ENCODE measurements around the gene WDCP.
"Not testable (repeated sequence)": the region's sequence is repeated elsewhere in the genome, so short reads cannot be mapped to it uniquely, and the experiment has no call there.

WDCP gene, protein sequence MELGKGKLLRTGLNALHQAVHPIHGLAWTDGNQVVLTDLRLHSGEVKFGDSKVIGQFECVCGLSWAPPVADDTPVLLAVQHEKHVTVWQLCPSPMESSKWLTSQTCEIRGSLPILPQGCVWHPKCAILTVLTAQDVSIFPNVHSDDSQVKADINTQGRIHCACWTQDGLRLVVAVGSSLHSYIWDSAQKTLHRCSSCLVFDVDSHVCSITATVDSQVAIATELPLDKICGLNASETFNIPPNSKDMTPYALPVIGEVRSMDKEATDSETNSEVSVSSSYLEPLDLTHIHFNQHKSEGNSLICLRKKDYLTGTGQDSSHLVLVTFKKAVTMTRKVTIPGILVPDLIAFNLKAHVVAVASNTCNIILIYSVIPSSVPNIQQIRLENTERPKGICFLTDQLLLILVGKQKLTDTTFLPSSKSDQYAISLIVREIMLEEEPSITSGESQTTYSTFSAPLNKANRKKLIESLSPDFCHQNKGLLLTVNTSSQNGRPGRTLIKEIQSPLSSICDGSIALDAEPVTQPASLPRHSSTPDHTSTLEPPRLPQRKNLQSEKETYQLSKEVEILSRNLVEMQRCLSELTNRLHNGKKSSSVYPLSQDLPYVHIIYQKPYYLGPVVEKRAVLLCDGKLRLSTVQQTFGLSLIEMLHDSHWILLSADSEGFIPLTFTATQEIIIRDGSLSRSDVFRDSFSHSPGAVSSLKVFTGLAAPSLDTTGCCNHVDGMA

DNA sequence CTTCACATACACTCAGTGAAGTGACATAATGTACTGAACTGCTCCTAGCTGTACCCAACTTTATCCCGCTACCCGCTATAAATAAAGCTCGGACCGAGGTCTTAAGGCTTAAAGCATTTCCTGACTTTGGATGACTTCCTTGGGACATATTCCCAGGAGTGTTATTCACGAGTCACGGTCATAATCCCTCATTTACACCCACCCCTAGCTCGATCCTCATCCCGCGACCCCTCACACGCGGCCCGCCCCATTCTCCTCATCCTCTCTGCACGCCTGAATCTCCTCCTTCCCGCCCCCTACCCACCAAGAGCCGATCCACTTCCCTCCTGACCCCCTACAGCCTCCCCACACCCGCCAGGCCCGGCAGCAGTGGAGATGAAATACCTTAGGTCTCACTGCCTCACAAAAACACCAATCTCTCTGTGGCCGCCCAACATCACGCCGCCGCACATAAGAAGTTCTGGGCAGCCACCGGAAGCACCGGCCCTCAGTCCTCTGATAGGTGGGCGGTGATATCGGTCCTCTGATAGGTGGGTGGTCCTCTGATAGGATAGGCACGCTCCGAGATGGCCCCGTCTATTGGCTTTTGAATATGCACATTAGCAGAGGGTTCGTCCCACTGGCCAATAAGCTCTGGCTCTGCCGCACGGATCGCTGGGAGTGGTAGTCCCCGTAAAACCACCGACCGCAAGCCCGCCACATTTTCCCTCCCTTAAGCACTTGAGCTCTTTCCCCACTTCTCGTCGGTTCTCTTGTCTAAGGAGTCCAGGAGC lies at the start of gene WDCP:
WDCP (minus strand) TSS at position 462 of the 773 bp plus-strand sequence. CDS start 7,897 bp downstream, outside the sequence.
- peak; percentile 94 for DNase-seq (ENCODE audit: low read depth, low spot score)

DNA sequence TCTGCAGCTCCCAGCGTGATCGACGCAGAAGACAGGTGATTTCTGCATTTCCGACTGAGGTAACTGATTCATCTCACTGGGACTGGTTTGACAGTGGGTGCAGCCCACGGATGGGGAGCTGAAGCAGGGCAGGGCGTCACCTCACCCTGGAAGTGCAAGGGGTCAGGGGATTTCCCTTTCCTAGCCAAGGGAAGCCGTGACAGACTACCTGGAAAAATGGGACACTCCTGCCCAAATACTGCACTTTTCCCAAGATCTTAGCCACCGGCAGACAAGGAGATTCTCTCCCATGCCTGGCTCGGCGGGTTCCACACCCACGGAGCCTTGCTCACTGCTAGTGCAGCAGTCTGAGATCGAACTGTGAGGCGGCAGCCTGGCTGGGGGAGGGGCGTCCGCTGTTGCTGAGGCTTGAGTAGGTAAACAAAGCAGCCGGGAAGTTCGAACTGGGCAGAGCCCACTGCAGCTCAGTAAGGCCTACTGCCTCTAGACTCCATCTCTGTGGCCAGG lies 48.0 kb upstream of the WDCP start:
- not testable (repeated sequence) for DNase-seq (ENCODE audit: low read depth, low spot score)

DNA sequence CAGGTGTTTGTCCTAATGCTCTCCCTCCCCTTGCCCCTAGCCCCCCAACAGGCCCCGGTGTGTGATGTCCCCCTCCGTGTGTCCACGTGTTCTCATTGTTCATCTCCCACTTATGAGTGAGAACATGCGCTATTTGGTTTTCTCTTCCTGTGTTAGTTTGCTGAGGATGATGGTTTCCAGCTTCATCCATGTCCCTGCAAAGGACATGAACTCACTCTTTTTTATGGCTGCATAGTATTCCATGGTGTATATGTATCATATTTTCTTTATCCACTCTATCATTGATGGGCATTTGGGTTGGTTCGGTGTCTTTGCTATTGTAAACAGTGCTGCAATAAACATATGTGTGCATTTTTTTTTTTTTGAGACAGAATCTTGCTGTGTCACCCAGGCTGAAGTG lies 46.1 kb upstream of the WDCP start:
- DNase-seq (ENCODE audit: low read depth, low spot score): not testable (repeated sequence)

DNA sequence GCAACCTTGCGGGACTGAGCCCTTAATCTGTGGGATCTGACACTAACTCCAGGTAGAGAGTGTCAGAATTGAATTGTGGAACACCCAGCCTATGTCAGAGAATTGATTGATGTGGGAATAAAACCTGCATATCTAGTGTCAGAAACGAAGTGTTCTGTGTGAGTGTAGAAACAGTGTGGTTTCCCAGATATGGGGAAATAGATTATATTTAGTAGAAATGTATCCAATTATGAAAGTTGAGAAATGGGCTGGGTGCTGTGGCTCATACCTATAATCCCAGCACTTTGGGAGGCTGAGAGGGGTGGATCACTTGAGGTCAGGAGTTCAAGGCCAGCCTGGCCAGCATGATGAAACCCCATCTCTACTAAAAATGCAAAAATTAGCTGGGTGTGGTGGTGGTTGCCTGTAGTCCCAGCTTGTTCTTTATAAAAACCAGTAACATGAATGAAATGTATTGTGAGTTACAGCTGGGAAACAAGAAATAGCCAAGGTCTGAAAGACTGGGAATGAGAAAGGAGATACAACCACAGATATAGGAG lies 41.7 kb upstream of the WDCP start:
- no peak for DNase-seq (ENCODE audit: low read depth, low spot score)

DNA sequence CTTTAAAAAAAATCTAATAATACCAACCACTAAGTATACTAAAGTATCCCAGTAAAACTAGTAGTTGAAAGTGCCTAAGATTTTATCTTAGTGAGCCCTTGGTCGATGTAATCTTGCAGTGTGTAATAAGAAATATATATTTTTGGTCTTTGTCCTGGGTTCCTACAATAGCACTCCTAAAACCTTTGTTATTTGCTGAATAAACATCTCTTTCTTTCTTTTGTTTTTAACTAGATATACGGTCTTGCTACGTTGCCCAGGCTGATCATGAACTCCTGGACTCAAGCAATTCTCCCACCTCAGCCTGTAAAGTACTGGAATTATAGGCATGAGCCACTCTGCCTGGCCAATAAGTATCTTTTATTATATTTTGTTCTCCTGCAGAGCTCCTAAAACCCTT lies 39.8 kb upstream of the WDCP start:
- no peak for DNase-seq (ENCODE audit: low read depth, low spot score)

DNA sequence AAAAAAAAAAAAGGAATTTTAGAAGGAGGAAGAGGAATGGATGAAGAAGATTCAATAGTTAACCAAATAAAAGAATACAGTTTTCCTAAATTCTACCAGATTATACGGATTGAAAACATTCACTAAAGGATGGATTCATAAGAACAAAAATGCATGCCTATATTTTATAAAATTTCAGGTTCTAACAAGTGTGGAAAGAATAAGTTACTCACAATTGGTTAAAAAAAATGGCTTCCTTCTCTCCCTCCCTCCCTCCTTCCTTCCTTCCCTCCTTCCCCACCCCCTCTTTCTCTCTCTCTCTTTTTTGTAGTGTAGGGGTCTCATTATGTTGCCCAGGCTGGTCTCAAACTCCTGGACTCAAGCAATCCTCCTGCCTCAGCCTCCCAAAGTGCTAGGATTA lies 39.0 kb upstream of the WDCP start:
- DNase-seq (ENCODE audit: low read depth, low spot score): no peak

DNA sequence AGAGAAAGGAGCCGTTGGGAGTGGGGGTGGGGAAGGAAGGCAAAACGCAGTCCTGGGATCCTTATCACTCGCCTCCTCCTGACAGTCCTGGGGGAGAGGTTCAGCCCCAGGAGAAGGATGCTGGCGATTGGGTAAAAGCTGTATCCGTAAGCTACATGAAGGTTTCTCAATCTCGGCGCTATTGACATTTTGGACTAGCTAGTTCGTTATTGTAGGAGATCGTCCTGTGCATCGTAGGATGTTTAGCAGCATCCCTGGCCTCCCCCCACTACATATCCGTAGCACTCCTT lies 38.0 kb upstream of the WDCP start:
- DNase-seq (ENCODE audit: low read depth, low spot score): no peak

DNA sequence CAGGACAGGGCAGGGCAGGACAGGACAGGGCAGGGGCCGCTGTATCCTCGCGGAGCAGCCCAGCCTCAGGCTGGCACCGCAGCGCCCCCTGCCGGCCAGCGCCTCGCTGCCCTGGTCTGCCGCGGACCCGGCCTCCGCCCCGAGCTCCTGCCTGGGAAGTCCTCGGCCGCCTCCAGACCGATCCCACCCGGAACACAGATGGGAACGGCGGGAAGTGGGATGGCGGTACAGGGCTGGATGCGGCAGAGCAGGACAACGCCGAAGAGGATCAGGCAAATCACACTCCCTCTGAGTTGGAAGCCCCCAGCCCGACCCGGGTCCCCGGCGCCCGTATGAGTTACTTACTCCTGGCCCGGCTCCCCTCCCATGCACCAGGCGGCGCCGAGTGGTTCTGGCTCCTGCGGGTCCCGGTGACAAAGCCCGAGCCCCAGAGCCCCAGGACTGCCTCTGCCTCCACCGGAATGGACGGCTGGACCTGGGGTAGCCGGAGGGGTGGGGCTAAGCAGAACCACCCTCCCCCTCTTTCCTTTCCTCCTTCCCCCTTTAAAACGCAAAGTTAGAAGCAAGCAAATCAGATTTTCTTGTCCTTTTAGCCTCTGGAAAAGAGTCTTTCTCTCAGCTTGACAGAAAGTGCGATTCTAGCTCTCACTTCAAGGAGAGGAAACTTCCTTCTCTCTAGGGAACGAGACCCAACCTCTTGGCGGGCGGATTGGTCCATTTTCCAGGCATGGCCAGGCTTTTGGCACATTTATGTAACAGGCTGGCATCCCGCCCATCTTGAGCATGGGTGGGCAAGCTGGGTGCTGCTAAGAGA lies 37.4 kb upstream of the WDCP start, which contains the start of gene TP53I3:
TP53I3 (minus strand) TSS at position 449 of the 814 bp plus-strand sequence. CDS start 508 bp downstream, outside the sequence.
- DNase-seq (ENCODE audit: low read depth, low spot score): peak; percentile 77

DNA sequence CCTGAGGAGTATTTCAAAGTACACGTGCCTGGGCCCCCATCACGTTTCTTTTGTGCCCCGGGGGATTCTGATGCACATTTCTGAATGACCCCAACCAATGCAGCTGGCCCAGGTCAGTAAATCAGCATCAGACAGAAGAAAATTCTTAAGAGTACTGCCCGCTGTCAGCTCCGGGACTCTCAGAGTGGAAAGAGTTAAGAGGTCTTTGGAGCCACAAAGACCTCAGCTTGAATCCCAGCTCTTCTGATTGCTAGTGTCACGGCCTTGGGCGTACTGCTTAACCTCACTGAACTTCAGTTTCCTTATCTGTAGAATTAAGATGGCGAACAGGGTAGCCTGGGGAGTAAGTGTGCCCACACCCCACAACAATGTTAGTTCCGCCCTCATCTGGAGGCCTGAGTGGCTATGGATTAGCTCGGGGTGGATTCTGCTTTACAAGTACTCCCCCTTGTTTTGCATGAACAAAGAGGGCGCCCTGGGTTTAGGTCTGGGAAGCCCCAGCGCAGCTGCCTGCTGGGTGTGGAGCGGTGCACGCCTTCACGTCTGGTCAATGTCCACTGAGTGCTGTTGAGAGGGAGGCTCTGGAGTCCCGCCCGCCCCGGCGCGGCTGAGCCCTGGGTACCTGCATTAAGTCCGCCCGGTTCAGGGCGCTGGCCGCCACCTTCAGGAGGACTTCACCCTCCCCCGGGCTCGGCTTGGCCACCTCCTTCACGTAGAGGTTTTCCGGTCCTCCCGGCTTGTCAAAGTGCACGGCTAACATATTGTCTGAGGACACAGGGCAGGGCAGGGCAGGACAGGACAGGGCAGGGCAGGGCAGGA lies 36.6 kb upstream of the WDCP start:
- DNase-seq (ENCODE audit: low read depth, low spot score): peak; percentile 59

DNA sequence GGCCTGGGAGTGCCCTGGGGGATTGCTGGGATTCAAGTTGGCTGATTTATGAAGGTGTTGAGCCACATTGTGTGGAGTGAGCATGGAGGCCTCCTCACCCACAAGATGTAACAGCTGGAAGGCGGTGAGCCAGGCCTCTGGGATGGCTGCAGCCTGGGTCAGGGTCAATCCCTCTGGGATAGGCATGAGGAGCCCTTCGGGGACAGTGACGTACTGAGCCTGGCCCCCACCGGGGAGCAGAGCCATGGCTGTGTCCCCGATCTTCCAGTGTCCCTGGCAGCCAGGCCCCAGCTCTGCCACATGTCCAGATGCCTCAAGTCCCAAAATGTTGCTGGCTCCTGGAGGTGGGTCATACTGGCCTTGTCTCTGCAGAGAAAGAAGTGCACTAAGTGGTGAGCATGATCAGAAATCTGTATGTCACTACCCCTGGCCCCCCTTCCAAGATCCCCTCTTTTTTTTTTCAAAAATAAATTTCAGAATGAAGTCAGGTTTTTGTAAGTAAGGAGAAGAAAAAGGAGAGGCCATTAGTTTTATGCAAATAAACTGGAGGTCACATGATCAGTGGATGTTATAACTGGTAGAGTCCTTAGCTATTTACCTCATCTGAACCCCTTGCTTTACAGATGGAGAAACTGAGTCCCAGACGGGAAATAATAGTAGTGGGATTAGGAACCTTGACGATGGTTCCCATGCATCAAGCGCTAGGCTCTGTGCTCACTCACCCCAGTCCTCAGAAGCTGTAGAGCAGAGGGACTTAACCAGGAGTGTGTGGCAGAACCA lies 35.8 kb upstream of the WDCP start:
- no peak for DNase-seq (ENCODE audit: low read depth, low spot score)

DNA sequence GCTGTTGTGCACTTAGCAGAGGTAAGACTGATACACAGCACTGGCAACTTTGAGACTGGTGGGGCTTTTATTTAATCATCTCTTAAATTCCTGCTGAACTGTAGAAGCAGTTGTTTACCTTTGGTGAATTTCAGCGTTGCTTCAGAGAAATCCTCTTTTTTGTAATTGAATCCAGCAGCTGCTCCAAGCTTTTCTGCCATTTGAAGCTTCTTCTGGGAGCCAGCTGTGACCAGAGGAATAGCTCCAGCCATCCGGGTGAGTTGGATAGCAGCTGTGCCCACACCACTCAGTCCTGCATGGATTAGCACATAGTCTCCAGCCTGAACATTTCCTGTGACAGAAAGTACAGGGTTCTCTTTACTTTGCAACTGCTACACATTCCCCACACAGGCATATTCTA lies 33.5 kb upstream of the WDCP start:
- DNase-seq (ENCODE audit: low read depth, low spot score): no peak

DNA sequence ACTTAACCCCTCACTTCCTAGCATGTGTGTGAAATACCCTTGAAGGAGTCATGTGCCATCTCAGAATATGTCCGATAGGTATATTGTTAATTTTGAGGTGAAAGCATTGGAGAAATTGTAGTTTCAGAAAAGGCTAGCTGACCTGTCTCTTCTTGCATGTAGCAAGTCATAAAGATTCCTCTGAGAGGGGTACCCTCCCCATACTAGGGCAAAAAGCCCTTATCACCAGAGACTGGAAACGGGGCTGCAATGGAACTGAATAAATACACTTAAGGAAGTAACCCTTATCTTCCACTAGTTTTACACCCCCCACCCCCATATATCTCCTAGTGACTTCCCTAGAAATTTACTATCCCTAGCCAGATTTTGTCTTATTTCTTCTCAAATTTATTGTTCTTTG lies 30.7 kb upstream of the WDCP start:
- DNase-seq (ENCODE audit: low read depth, low spot score): no peak

DNA sequence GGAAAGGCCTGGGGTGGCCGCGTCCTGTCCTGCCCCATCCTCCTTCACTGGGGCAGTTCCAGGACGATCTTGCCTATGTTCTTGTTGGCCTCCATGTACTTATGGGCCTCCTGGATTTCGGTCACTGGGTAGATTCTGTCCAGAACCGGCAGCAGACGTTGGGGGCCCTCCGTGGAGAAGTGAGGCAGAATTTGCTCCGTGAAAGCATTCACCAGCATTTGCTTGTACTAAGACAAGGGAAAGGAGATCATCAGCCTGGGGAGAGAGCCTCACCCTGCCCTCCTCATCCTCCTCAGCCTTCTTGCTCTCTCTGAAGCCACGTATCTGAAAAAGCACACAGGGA lies 30.3 kb upstream of the WDCP start:
- DNase-seq (ENCODE audit: low read depth, low spot score): no peak

DNA sequence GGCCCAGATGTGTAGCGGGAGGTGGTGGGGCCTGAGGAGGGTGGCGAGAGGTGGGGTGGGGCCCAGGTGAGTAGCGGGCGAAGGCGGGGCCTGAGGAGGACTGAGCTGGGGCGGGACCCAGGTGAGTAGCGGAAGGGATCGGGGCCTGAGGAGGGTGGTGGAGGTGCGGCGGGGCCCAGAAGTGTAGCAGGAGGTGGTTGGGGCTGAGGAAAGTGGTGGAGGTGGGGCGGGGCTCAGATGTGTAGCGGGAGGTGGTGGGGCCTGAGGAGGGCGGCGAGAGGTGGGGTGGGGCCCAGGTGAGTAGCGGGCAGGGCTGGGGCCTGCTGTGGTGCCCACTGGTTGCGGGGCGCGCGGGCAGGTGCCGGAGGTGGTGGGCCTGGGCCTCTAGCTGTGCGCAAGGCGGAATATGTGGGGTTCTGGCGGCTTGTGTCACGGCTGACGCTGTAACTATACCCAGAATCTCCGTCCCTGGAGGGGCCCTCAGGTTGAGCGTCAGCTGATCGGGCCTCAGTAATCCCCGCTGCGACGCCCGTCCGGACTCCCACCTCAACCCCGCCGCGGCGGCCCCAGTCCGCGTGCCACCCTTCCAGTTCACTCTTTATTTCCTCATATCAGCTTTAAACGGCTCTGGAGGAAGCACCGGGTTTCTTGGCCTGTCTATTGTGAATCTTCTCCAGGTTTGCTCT lies 29.8 kb upstream of the WDCP start:
- no peak for DNase-seq (ENCODE audit: low read depth, low spot score)

DNA sequence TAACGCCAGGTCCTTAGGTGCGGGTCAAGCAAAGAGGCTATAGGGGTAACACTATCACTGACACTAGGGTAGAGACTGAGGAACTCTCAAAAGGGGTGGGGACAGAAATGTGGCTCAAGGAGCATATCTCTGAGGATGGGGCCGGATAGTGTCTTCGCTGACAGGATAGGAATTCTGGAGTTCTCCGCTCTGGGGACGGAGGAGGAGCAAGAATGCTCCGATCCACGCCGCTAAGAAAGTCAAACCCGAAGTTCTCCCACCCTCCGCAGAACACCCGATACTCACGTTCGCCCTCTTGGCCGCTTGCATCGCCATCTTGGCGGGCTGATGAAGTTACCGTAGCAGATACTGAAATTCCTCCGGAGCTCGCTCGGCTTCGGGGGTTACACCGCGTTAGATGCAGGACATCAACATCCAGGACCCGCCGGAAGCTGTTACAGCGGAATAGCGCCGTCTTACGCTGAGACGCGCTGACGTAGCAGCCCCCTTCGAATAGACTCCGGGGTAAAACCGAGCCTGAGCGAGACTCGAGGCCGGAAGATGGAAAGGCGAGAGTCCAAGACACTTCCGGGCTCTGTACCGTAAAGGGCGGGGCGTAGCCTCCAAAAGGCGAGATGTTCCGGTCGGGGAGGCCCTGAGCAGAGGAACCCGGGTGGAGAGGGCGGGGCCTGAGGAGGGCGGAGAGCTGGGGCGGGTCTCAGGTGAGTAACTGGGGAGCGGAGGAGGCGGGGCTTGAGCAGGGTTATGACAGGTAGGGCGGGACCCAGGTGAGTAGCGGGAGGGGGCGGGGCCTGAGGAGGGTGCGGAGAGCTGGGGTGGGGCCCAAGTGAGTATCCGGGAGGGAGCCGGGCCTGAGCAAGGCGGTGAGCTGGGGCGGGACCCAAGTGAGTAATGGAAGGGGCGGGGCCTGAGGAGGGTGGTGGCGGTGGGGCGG lies 29.0 kb upstream of the WDCP start, which contains the start of gene SF3B6:
SF3B6 (minus strand) TSS at position 412 of the 934 bp plus-strand sequence; CDS start at position 315, 97 bp downstream.
- DNase-seq (ENCODE audit: low read depth, low spot score): peak; percentile 97

DNA sequence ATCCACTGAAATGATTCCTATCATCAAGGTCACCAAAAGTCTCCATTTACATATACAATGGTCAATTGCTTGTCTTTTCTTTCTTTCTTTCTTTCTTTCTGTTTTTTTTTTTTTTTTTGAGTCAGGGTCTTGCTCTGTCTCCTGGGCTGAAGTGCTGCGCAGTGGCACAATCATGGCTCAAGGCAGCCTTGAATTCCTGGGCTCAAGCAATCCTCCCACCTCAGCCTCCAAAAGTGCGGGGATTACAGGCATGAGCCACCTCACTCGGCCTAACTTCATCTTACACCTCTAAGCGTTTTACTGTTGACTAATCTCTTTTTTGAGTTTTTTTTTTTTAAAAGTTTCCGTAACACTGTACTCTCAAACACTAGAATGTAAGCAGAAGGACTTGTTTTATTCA lies 28.1 kb upstream of the WDCP start:
- DNase-seq (ENCODE audit: low read depth, low spot score): no peak

DNA sequence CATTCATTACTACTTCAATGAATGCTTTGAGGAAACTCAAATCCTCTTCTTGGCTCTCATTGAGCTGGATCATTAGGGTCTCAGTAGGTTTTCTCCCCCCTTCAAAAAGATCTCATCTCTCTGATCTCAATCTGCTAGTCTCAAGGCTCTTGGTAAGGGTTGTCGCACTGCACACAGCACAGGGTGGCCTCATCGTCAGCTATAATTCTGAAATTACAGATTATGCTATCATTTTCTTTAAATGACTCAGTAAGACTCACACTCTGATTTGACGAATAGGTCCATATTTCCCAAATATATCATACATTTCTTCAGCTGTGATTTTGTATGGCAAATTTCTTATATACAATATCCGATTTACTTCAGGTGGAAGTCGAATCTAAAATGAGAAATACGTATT lies 26.6 kb upstream of the WDCP start:
- no peak for DNase-seq (ENCODE audit: low read depth, low spot score)

DNA sequence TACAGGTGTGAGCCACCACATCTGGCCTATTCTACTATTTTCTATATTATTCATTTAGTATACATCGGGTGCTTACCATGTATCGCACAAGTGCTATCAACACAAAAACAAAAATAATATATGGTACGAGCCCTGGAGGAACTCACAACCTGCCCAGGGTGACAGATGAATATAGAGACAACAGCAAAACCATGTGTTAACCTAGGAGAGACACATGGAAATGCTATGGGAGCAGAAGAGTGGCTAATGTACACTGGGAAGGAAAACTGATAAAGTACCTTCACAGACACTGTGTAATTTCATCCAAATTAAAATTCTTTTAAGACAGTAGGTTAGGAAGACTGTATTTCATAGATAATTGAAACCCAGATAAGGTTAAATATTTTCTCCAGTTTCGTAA lies 25.1 kb upstream of the WDCP start:
- no peak for DNase-seq (ENCODE audit: low read depth, low spot score)
